CD4-positive, CD25-positive, alpha-beta regulatory T cell (primary cell): ENCODE data around the gene CYP11A1. TPM values are rescaled to one million over a fixed set of nuclear protein-coding genes. Genes with fewer than 3 reads are reported as not detected.

Experiments used
- ATAC-seq, 2 donors: fragments of 150-1000 bp; cut with Tn5 transposase; one replicate each; pipeline ENCODE4 v1.10.0; 2021; ENCODE audit warnings: low read depth in 2 of 2, moderate number of reproducible peaks in 2 of 2, moderate library complexity in 1 of 2
- DNase-seq, 3 donors: peaks; one replicate each; pipeline versions ENCODE4 v3.0.0 to v3.0.0-alpha.2; 2012 to 2022; ENCODE audit warnings: mixed read lengths in 1 of 3
- H3K27ac ChIP-seq: one replicate; pipeline ENCODE4 v1.7.0; 2013; ENCODE audit warnings: mild to moderate bottlenecking, low read length; ENCODE audit not compliant: insufficient read depth, poor library complexity, severe bottlenecking
- H3K27me3 ChIP-seq: one replicate; pipeline ENCODE4 v1.7.0; 2013; ENCODE audit warnings: low read length; ENCODE audit not compliant: control insufficient read depth, insufficient read depth
- H3K36me3 ChIP-seq: one replicate; pipeline ENCODE4 v1.7.0; 2013; ENCODE audit warnings: mild to moderate bottlenecking, low read length, moderate library complexity; ENCODE audit not compliant: control insufficient read depth, insufficient read depth
- H3K4me1 ChIP-seq: 2 replicates; pipeline ENCODE4 v1.7.0; 2013; ENCODE audit warnings: mild to moderate bottlenecking, low read length; ENCODE audit not compliant: insufficient read depth, control insufficient read depth, poor library complexity, severe bottlenecking
- H3K4me3 ChIP-seq: one replicate; pipeline ENCODE4 v1.7.0; 2013; ENCODE audit warnings: low read depth, mild to moderate bottlenecking, low read length, moderate library complexity
- H3K9me3 ChIP-seq, 2 experiments: 1 replicate in 1 of 2; 2 replicates in 1 of 2; pipeline ENCODE4 v1.7.0; 2013; ENCODE audit warnings: low read length in 2 of 2, mild to moderate bottlenecking in 1 of 2, moderate library complexity in 1 of 2; ENCODE audit not compliant: control insufficient read depth in 2 of 2
- H3K27ac Mint-ChIP-seq, 3 donors: one replicate each; pipeline ENCODE4 v1.8.0; 2020 to 2022; ENCODE audit warnings: mild to moderate bottlenecking in 3 of 3, mixed read lengths in 3 of 3, moderate library complexity in 2 of 3
- H3K27me3 Mint-ChIP-seq: one replicate; pipeline ENCODE4 v1.8.0; 2022; ENCODE audit warnings: mild to moderate bottlenecking, mixed read lengths
- H3K36me3 Mint-ChIP-seq: one replicate; pipeline ENCODE4 v1.8.0; 2020; ENCODE audit warnings: mixed read lengths
- H3K4me1 Mint-ChIP-seq, 4 donors: one replicate each; pipeline ENCODE4 v1.8.0; 2020 to 2022; ENCODE audit warnings: mixed read lengths in 4 of 4, mild to moderate bottlenecking in 1 of 4
- H3K4me3 Mint-ChIP-seq, 4 donors: one replicate each; pipeline ENCODE4 v1.8.0; 2020 to 2022; ENCODE audit warnings: mild to moderate bottlenecking in 4 of 4, mixed read lengths in 4 of 4, moderate library complexity in 3 of 4
- H3K9me3 Mint-ChIP-seq, 7 donors: one replicate each; pipeline ENCODE4 v1.8.0; 2020 to 2022; ENCODE audit warnings: mixed read lengths in 7 of 7, mild to moderate bottlenecking in 3 of 7, moderate library complexity in 2 of 7
- polyA plus RNA-seq, 4 donors: library from polyadenylated mRNA; unstranded; fragments of 300-500 nt; fragmentation: Illumina TruSeq; gene quantifications; one replicate each; pipeline ENCODE4 v1.2.3, GENCODE V29; 2021
- total RNA-seq: library from RNA; stranded (reverse); gene quantifications from one replicate; pipeline ENCODE4 v1.2.3, GENCODE V29; 2022

The CYP11A1 gene
- total and polyA plus RNA-seq, 5 donors from 2014 or later = not detected

- no peaks in the 10 kb centered on the region for H3K27me3 Mint-ChIP-seq
- no peak for ATAC-seq
- H3K27me3 ChIP-seq = no peaks in the 10 kb centered on the region
- peaks cover 5 to 25% (median 9%) of the 10 kb centered on the region in 4 donors for H3K4me1 Mint-ChIP-seq
- H3K9me3 Mint-ChIP-seq = no peaks in the 10 kb centered on the region
- no peak overlapping the region for H3K4me3 Mint-ChIP-seq
- H3K27ac ChIP-seq = no peak overlapping the region
- DNase-seq = no peak
- peak overlapping the region in 1 of 3 donors; percentile 46 for H3K27ac Mint-ChIP-seq
- no peak overlapping the region for H3K4me3 ChIP-seq
- H3K36me3 ChIP-seq = no peaks in the 10 kb centered on the region
- H3K4me1 ChIP-seq = peaks cover 14% of the 10 kb centered on the region
- H3K9me3 ChIP-seq = no peaks in the 10 kb centered on the region
- H3K36me3 Mint-ChIP-seq = no peaks in the 10 kb centered on the region
Measured at GRCh38 chr15:74389241-74390048, 22.0 kb upstream of the CYP11A1 start.

GRCh38 chr15:74388363-74388951 lies 21.0 kb upstream of the CYP11A1 start:
- Histone ChIP-seq H3K4me1 (peaks cover 24% of the 10 kb centered on the region), H3K9me3 (no peaks in the 10 kb centered on the region), H3K4me3 (no peak overlapping the region), H3K27ac (no peak overlapping the region), H3K27me3 (no peaks in the 10 kb centered on the region), H3K36me3 (no peaks in the 10 kb centered on the region)
- H3K27ac Mint-ChIP-seq = no peak overlapping the region
- no peaks in the 10 kb centered on the region for H3K36me3 Mint-ChIP-seq
- H3K27me3 Mint-ChIP-seq = no peaks in the 10 kb centered on the region
- DNase-seq = no peak
- no peaks in the 10 kb centered on the region for H3K9me3 Mint-ChIP-seq
- H3K4me1 Mint-ChIP-seq = peaks cover 5 to 34% (median 18%) of the 10 kb centered on the region in 4 donors
- H3K4me3 Mint-ChIP-seq = no peak overlapping the region
- no peak for ATAC-seq

GRCh38 chr15:74387621-74388362 lies 20.3 kb upstream of the CYP11A1 start:
- H3K9me3 ChIP-seq = no peaks in the 10 kb centered on the region
- no peak overlapping the region for H3K27ac ChIP-seq
- Mint-ChIP-seq H3K27me3 (no peaks in the 10 kb centered on the region), H3K4me3 (no peak overlapping the region), H3K36me3 (no peaks in the 10 kb centered on the region), H3K4me1 (peaks cover 5 to 40% (median 18%) of the 10 kb centered on the region in 4 donors), H3K9me3 (no peaks in the 10 kb centered on the region), H3K27ac (no peak overlapping the region)
- no peak for ATAC-seq
- no peak for DNase-seq
- H3K4me3 ChIP-seq = no peak overlapping the region
- H3K4me1 ChIP-seq = peaks cover 30% of the 10 kb centered on the region
- no peaks in the 10 kb centered on the region for H3K36me3 ChIP-seq
- H3K27me3 ChIP-seq = no peaks in the 10 kb centered on the region

GRCh38 chr15:74387141-74387541 lies 19.7 kb upstream of the CYP11A1 start:
- no peak for ATAC-seq
- H3K36me3 Mint-ChIP-seq = no peaks in the 10 kb centered on the region
- no peaks in the 10 kb centered on the region for H3K36me3 ChIP-seq
- DNase-seq = no peak
- H3K4me1 ChIP-seq = peaks cover 37% of the 10 kb centered on the region
- H3K4me3 Mint-ChIP-seq = no peak overlapping the region
- peaks cover 5 to 44% (median 18%) of the 10 kb centered on the region in 4 donors for H3K4me1 Mint-ChIP-seq
- H3K9me3 Mint-ChIP-seq = no peaks in the 10 kb centered on the region
- H3K27me3 ChIP-seq = no peaks in the 10 kb centered on the region
- H3K4me3 ChIP-seq = no peak overlapping the region
- no peak overlapping the region for H3K27ac ChIP-seq
- H3K27ac Mint-ChIP-seq = no peak overlapping the region
- H3K9me3 ChIP-seq = no peaks in the 10 kb centered on the region
- no peaks in the 10 kb centered on the region for H3K27me3 Mint-ChIP-seq

- H3K36me3 ChIP-seq = no peaks in the 10 kb centered on the region
- DNase-seq (no peak), ATAC-seq (no peak)
- no peaks in the 10 kb centered on the region for H3K27me3 ChIP-seq
- H3K4me1 ChIP-seq = peaks cover 37% of the 10 kb centered on the region
- Mint-ChIP-seq H3K4me3 (no peak overlapping the region), H3K9me3 (no peaks in the 10 kb centered on the region), H3K4me1 (peaks cover 5 to 43% (median 18%) of the 10 kb centered on the region in 4 donors), H3K27me3 (no peaks in the 10 kb centered on the region), H3K27ac (no peak overlapping the region), H3K36me3 (no peaks in the 10 kb centered on the region)
- H3K4me3 ChIP-seq = no peak overlapping the region
- no peak overlapping the region for H3K27ac ChIP-seq
- H3K9me3 ChIP-seq = no peaks in the 10 kb centered on the region
Measured at GRCh38 chr15:74386496-74387140, 19.2 kb upstream of the CYP11A1 start.

GRCh38 chr15:74385733-74386132 lies 18.3 kb upstream of the CYP11A1 start:
- Histone ChIP-seq H3K4me1 (peaks cover 37% of the 10 kb centered on the region), H3K4me3 (no peak overlapping the region), H3K27me3 (no peaks in the 10 kb centered on the region), H3K9me3 (no peaks in the 10 kb centered on the region), H3K36me3 (no peaks in the 10 kb centered on the region), H3K27ac (peak overlapping the region; percentile 68)
- H3K4me1 Mint-ChIP-seq = peaks cover 5 to 38% (median 18%) of the 10 kb centered on the region in 4 donors
- H3K27ac Mint-ChIP-seq = peak overlapping the region in 2 of 3 donors; percentile 88 to 93
- ATAC-seq (no peak), DNase-seq (no peak)
- no peaks in the 10 kb centered on the region for H3K27me3 Mint-ChIP-seq
- H3K36me3 Mint-ChIP-seq = no peaks in the 10 kb centered on the region
- H3K9me3 Mint-ChIP-seq = no peaks in the 10 kb centered on the region
- H3K4me3 Mint-ChIP-seq = no peak overlapping the region

GRCh38 chr15:74384881-74385643 lies 17.6 kb upstream of the CYP11A1 start:
- Histone ChIP-seq H3K27ac (peak overlapping the region; percentile 68), H3K27me3 (no peaks in the 10 kb centered on the region), H3K4me3 (no peak overlapping the region), H3K9me3 (no peaks in the 10 kb centered on the region), H3K4me1 (peaks cover 37% of the 10 kb centered on the region), H3K36me3 (no peaks in the 10 kb centered on the region)
- Mint-ChIP-seq H3K36me3 (no peaks in the 10 kb centered on the region), H3K27me3 (no peaks in the 10 kb centered on the region), H3K9me3 (no peaks in the 10 kb centered on the region), H3K27ac (peak overlapping the region; percentile 71 to 93 (median 88)), H3K4me3 (peak overlapping the region in 2 of 4 donors; percentile 43 to 67), H3K4me1 (peaks cover 5 to 35% (median 17%) of the 10 kb centered on the region in 4 donors)
- DNase-seq = peak; percentile 24 to 87 (median 44)
- ATAC-seq = peak; percentile 75 to 81
